ENCODE results near the gene AHCYL1.
A peak's percentile ranks its signal among the peaks of the same experiment; 100 is the strongest.
"Not testable (repeated sequence)": the region's sequence is repeated elsewhere in the genome, so short reads cannot be mapped to it uniquely, and the experiment has no call there.

Gene AHCYL1

DNA sequence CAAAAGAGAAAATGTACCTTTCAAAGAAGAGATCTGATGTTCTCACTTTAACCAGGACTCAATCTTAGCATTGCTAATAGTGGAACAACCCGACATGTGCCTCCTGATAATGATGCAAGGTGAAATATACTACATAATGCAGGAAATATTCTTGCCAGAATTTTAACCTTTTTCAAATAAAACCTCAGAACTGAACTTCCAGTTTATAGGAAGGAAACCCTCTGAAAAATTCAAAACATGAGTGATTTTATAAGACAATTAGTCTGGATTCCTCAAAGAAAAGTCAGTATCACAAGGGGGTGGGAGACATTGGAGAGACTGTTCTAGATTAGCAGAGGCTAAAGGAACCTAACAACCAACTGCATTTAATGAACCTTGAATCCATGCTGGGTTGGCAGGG is 18.1 kb downstream of the AHCYL1 start:
- no peak for DNase-seq

DNA sequence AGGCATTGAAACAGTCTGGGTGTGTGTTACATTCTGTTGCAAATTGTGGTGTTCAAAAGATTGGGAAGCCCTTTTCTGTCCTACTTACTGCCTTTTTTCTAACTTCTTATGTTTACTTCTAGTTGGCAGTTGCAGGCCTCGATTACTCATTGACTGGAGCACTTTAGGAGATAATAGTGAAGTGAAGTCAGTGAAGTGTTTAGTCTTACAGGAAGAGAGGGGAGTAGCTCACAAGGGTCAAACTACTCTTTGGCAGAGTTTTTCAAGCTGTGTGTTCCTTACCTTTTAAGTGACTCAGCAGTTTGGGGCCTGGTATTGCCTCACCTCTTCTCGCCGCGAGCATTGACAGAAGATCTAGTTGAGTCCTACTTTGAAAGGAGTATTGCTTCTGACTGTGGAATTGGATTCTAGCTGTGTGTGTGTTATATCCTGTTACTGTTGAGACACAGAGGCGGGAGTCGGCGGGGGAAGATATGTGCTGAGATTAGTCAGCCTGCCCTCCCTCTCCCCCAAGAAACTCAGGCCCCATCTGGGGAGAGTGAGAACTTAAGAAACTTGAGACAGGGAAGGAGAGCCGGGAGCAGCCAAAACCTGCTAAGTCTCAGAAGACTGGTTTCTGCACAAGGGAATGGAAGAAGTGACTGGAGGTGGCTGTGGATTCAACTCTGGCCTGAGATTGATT is 19.3 kb downstream of the AHCYL1 start:
- DNase-seq = no peak

DNA sequence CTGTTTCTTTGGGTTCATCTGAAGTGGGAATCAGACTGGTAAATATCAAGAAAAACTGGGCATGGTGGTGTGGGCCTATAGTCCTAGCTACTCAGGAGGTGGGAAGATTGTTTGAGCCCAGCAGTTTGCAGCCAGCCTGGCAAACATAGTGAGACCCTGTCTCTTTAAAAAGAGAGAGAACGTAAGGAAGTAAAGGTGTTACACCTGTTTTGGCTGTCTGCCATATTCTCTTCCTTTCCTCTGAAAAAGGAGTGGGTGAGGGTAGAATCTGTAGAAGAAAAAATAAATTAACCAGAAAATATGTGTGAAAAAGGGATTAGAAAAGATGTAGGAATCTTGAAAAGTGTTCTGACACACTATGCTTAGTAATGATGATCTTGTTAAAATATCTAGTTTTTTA is 20.0 kb downstream of the AHCYL1 start:
- no peak for DNase-seq

DNA sequence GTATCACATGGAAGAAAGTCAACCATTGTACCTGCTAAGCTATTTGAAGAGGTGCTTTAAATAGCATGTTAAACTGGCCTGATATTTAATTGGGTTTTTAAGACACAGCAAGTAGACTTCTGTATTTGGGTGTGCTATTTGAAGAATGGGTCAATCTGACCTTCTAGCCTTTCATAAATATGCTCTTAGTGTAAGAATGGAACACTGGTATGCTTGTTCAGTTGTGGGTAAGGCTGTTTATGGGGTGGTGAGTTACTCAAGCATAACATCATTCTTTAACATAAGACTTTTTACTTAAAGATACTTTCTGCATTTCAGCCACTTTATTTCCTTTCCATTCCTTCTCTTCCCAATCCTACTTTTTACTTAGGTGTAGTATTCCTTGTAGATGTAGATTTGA is 21.4 kb downstream of the AHCYL1 start:
- DNase-seq = no peak

DNA sequence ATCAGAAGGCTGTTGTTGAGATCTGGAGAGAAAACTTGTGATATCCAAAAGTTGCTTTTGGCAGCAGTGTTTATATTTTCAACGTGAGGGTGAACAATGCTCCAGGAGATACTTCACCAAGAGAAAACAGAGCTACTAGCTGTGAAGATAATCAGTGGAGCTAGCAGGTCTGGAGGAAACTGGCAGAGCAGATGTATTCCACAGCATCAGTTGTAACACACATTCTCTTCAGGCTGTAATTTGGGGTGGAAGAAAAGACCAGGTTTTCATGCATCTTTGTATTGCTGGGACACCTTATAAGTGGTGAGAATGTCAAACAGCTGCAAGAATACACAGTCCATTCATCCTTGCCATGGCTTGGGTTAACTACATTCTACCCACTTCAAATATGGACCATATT is 22.0 kb downstream of the AHCYL1 start:
- DNase-seq = no peak

DNA sequence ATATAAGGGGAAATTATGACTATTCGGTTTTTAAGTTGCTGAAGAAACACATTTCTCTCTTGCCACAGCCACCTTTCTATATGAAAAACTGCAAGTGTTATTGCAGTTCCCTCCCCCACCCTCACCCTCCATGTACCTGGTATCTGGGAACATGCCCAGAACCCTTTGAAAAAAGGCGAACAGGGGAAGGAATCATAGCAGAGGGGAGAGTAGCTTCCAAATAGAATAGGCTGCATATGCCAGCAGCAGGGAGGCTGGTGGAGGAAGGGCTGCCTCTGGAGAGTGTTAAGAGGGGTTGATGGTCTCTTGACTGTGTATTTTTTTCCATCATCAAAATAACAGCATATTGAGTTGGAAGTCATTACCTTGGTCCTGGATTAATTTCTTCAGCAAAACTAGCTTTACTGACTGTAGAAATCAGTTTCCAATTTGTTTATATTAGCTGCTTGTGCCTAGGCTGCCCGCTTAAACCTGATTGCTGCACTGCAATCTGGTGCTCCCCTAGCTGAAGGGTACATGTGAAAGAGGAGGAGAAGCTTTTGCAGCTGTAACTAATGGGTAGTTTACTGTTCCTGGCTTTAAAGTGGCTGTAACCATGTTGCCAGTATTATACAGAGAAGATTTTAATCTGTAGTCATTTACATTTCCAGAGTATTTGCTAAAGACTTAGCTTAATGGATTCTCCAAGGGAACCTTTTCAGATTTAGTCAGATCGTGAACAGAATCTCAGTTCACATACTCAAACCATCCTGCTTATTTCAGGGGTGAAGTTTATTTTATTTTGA is 22.7 kb downstream of the AHCYL1 start:
- DNase-seq = no peak

DNA sequence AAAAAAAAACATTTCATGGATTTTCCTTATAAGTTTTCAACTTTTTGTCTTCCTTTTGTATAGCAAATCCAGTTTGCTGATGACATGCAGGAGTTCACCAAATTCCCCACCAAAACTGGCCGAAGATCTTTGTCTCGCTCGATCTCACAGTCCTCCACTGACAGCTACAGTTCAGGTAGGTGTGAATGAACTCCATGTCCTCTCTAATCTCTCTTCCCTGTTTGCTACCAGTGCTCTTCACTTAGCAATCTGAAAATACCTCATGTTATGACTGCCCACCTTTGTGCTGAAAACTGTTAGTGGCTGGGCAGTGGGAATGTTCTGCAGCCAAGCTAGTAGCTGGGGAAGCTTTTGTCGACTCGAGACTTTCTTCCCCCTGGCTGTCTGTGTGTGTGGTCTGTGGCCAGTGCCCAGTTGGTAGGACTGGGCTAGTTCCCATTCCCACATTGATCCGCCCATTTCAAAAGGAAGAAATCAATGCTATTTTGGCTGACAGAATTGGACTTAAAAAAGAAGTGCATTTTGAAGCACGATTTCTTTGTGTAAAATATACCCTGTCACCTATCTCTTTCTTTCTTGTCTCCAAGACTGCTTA is 24.5 kb downstream of the AHCYL1 start:
- DNase-seq = no peak

DNA sequence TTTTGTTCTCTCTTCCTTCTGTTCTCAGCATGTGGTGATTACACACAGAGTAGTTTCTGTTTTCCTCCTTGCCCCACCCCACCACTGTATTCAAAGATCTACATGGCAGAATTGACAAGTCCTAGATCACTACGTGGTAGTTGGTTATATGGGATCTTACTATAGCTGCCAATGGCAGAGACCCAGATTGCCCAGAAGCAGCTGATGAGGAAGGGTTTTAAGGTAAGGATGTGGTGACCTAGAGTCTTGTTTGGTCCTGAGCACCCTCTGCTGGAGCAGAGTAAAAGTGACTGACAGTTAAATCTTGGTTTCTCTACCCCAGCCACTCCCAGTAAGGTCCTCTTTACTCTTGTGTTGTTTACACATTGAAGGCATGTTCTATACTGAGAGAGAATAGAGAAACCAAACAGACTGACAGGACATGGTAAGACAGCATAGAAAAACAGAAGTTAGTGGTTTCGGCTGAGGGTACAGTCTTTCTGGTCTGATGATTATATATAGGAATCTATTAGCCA is 27.0 kb downstream of the AHCYL1 start:
- no peak for DNase-seq

DNA sequence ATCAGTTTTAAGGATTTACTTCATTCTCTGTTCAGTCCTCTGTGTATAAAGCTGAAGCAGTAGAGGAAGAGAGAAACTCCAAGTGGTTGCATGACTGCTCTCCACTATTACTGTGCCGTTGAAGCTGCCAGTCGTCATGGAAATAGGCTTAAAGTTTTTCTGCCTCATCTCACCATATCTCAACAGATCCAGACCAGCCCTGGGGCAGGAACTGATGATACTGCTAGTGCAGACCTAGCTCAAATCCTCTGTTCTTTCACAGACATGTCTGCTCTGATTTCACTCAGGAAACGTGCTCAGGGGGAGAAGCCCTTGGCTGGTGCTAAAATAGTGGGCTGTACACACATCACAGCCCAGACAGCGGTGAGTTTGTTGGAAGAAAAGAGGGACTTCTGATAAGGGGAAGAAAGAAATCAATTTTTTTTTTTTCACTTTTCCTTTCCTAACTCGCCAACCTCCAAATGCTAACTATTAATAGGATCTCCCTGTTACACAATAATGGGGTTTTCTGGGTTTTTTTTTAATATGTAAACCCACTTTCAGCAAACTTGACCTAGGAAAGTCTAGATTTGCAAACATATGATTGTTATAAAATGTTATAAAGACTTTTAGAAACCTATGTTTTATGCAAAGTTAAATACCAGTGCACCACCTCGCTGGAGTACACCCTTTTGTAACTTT is 27.7 kb downstream of the AHCYL1 start:
- no peak for DNase-seq

DNA sequence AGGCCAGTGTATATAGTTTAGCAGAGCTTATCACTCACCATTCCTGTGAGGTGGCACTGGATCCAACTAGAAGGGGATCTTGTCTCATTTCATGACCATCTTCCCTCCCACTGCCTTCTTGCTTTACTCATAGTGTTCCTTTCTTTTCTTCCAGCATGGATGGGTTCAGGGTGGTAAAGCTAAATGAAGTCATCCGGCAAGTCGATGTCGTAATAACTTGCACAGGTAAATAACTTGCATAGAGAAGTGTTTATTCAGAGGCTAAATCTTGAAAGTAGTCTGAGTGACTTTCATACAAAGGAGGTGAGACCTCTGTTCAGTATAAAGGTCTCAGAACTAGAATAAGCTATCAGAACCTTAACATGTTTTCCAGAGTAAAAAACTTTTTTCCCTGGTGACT is 33.2 kb downstream of the AHCYL1 start:
- no peak for DNase-seq

DNA sequence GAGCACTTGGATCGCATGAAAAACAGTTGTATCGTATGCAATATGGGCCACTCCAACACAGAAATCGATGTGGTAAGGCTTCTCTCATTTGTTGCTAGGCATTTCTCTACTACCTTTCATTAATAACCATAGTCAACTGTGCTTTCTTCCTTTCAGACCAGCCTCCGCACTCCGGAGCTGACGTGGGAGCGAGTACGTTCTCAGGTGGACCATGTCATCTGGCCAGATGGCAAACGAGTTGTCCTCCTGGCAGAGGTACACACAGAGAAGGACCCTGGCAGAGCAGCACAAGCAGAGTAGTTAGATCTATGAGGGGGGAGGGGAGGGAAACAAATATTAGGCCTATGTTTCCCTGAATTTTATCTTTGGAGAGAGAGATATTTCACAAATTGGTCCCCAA is 33.8 kb downstream of the AHCYL1 start:
- no peak for DNase-seq

DNA sequence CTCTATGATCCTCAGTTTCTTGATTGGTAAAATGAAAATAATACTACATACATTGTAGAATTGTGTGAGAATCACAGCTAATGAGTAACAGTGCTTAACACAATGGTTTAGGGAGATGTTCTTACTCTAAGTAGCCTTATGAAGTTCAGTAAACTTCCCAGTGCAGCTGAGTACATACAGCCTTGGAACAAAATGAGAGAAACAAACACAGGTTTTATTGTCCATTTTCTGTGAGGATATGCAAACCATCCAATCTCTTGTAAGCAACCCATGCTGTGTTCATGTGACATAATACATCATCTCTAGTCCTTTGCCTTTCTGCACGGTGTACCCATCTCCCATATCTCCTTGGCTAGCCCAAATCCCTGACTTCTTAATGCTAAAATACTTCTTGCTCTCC is 35.2 kb downstream of the AHCYL1 start:
- DNase-seq = no peak

DNA sequence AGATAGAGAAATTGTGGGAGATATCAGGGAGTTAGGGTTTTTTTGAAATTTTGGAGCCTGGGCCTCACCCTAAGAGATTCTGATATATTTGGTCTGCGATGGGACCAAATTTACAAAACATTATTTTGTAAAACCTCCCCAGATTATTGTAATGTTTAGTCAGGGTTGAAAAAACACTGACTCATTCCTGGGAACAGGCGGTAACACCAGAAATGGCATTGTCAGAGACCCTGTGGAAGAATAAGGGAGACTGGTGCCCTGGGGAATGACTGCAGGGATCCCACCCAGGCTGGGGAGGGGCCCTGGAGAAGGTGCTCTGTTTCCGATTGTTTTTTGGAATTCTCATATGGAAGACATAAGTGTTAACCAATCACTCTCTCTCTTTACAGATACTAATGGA is 36.7 kb downstream of the AHCYL1 start:
- DNase-seq = no peak

DNA sequence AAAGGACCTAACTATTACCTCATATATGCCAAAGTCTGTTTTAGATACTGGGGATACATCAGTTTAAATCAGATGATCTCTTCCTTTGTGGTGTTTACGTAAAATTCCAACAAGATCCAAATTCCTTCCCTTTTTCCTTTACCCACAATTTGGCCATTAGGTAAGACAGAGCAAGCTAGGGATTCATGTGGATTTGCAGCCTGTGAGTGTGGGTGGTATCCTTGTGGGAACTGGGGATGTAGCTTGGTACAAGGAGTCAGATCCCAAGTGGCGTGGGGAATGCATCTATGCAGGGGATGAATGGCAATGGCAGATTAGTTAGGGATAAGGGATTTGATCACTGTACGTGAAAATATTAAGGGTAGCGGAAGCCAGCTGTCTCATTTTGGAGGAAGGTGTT is 40.0 kb downstream of the AHCYL1 start:
- DNase-seq = no peak

DNA sequence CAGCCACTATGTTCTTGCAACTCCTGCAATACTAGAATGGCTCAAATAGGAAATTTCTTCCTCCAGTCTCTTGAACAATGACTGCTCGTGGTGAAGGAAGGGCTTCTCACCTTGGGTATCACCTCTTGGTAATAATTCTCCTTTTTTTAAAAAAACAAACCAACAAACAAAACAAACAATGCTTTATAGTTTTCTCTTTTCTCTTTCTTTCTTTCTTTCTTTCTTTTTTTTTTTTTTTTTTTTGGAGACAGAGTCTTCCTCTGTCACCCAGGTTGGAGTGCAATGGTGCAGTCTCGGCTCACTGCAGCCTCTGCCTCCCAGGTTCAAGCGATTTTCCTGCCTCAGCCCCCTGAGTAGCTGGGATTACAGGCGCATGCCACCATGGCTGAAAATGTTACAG is 46.1 kb downstream of the AHCYL1 start:
- DNase-seq = not testable (repeated sequence)

DNA sequence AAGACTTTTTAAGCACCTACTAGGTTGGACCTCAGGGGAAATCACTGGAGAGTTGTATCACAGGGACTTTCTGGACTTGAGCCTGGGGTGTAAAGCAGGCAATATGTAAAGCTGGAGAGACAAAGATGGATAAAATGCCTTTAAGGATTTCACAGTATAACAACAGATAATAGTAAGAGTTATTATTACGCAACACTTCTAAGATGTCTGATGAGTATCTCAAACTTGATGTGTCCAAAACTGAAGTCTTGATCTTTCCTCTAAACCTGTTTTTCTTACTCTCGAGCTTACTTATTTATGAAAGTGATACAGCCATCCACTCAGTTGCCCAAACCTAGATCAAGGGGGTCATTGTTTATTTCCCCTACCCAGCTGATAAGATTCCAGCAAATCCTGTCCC is 47.8 kb downstream of the AHCYL1 start:
- no peak for DNase-seq

DNA sequence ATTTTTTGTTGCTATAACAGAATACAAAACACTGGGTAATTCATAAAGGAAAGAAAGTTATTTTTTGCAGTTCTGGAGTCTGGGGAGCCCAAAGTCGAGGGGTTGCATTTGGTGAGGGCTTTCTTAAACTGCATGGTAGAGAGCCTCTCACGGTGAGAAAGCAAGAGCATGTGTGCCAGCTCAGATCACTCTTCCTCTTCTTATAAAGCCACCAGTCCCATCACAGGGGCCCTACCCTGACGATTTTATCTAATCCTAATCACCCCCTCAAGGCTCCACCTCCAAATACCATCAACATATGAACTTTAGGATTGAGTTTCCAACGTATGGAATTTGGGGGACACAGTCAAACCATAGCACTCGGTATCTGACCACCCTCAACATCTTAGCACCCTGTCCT is 48.9 kb downstream of the AHCYL1 start:
- DNase-seq = no peak

DNA sequence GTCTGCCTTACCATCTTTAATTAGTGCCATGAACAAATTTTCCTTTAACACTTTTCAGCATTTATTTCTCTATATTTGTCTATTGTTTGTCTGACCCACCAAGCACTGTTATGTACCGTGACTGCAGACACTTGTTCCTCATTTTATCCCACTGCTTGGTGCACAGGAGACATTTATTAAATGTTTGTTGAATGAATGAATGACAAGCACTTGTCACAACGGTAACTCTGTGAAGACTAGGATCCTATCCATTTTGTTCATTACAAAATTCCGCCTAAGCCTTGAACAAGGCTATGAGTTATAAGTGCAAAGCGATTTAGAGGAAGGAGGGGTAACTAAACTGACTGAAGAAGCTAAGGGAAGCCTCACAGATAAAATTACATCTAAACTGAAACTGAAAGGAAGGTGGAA is 49.5 kb downstream of the AHCYL1 start:
- no peak for DNase-seq

DNA sequence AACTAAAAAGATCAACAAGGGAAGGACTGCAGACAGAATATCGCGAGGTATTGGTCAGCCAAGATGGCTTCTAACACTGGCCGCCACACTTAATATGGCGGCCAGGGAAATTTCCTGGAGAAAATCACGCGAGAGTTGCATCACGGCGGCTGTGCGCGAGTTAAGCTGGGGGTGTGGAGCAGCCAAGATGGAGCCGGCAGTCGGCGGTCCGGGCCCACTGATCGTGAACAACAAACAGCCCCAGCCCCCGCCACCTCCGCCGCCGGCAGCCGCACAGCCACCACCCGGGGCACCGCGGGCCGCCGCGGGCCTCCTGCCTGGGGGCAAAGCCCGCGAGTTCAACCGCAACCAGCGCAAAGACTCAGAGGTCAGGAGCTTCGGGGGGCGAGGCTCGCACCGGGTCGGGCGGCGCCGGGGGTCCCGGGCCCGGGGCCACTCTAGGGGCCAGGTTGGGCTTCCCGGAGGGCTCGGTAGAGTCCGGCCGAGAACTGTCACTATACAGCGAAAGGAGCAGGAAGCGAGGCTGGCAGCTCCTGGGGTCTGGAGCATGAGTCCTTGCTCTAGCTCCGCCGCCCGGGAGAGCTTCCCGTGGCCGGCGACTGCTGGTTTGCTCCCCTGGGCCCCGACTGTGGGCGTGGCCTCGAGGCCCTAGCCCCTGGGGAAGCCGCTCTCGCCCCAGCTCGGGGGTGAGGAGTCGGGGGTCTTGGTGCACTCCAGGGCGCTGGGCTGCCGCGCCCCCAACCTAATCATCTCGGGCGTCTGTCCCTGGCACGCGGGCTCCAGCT is 50.1 kb downstream of the AHCYL1 start, which contains the start of gene STRIP1:
Gene STRIP1, plus strand, starts transcription at position 174 of the 785 bp plus-strand sequence. Its CDS starts 14 bp downstream, at position 188.
- peak; percentile 85 for DNase-seq

DNA sequence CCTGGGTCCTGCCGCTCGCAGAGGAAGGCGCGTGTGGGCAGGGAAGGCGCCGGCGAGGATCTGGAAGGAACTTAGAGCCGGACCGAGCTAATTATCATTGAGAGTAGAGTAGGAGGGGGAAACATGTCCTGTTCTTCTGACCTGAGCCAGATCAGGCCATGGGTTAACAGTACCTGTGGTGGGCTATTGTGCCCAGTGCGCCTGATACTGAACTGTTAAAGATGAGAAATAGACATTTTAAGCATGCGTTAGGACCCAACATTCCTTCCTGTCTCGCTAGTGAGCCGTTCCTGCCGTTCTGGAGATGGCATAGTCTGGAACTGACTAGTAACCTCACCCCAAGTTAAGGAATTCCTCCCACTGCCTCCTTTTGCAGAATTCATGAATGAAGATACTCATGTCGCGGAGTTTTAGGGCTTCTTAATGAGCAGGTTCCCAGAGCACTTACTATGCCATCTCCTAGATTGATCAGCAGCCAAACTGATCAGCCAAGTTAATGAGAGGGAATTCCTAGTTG is 50.7 kb downstream of the AHCYL1 start:
- no peak for DNase-seq

DNA sequence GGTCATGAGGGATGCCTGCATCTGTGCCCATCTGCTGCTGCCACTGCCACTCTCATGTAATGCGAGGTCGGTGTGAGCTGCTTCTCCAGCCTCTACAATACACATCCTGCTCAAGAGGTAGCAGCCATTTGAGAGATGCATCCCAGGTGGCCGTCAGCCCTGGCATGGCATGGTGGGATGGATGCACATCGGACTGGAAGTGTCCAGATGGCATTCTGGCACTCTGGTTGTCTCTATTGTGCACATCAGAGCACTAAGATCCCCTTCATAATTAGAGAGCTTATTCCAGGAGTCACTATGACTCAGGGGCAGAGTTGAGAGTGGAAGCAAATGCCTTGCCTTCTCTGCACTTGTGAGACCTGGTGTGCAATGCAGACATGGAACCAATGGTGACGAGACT is 53.7 kb downstream of the AHCYL1 start:
- DNase-seq = no peak

DNA sequence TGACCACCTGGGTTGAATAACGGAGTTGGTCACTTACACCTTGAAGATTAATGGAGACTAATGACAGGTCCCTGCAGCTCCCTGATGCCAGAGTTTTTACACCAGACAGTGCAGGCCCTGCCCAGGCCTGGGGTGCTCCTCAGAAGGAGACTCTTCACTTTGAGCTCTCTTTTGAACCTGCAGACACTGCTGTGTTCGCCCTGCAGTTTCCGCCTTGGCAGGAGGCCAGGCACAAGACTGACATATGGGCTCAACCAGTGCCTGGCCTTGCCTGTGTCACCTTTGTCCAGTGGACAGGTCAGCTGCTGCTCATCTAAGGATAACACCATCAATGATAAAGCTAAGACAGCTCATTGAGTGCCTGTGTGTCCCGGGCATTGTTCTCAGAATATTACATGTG is 55.1 kb downstream of the AHCYL1 start:
- no peak for DNase-seq
